Stomach (tissue), 9 donors: ENCODE results near the gene ADM5. TPM values are rescaled to one million over a fixed set of nuclear protein-coding genes. Genes with fewer than 3 reads are reported as not detected.

Experiments used
- DNase-seq, 2 donors: peaks; one replicate each; pipeline versions ENCODE4 v3.0.0 to v3.0.0-alpha.2; 2013 to 2019
- H3K27ac ChIP-seq, 5 donors: fragments of 200-600 bp in 4 of 5; sonication (generic) in 4 of 5; one replicate each; pipeline ENCODE4 v1.5.1; 2013 to 2019; ENCODE audit warnings: mild to moderate bottlenecking in 1 of 5, moderate library complexity in 1 of 5
- H3K27me3 ChIP-seq, 3 donors: fragments of 200-600 bp; sonication (generic); one replicate each; pipeline ENCODE4 v1.5.1; 2017 to 2019; ENCODE audit warnings: mixed run types in 1 of 3
- H3K36me3 ChIP-seq, 4 donors: fragments of 200-600 bp; sonication (generic); 1 replicate in 3 of 4; 2 replicates in 1 of 4; pipeline ENCODE4 v1.5.1; 2016 to 2019
- H3K4me1 ChIP-seq, 4 donors: fragments of 200-600 bp; sonication (generic); one replicate each; pipeline ENCODE4 v1.5.1; 2016 to 2019
- H3K4me3 ChIP-seq, 4 donors: fragments of 200-600 bp; sonication (generic) in 3 of 4; one replicate each; pipeline ENCODE4 v1.5.1; 2016 to 2019; ENCODE audit warnings: mild to moderate bottlenecking in 1 of 4
- H3K9me3 ChIP-seq, 4 donors: fragments of 200-600 bp; sonication (generic); one replicate each; pipeline ENCODE4 v1.5.1; 2016 to 2019
- EP300 ChIP-seq: sonication (generic); formaldehyde crosslinking; IDR thresholded peaks from one replicate; pipeline ENCODE4 v1.6.1; 2017; ENCODE audit warnings: antibody characterized with exemption
- POLR2A ChIP-seq, 4 donors: fragments of 450-650 bp; IDR thresholded peaks; one replicate each; pipeline ENCODE4 v1.6.1; 2016; ENCODE audit warnings: antibody characterized with exemption in 4 of 4, control low read depth in 2 of 4, mild to moderate bottlenecking in 1 of 4, moderate library complexity in 1 of 4
- POLR2AphosphoS5 ChIP-seq, 3 donors: sonication (generic); formaldehyde crosslinking; IDR thresholded peaks; one replicate each; pipeline ENCODE4 v1.6.1; 2016; ENCODE audit warnings: antibody characterized with exemption in 3 of 3
- WGBS, 5 donors: extraction: QIAGEN DNeasy Blood & Tissue Kit in 3 of 5; methylation state at CpG; one replicate each; pipeline versions ENCODE4 v1.1.5 to v1.1.7; 2013 to 2018; 5-methylcytosine and 5-hydroxymethylcytosine counted together
- intact Hi-C: fragments of 100-400 bp; cut with DNase I; formaldehyde crosslinking; loops from one replicate; pipeline ENCODE4 v1.15.1; 2023; ENCODE audit warnings: low total_unique reads
- polyA plus RNA-seq, 3 donors: library from polyadenylated mRNA; stranded (reverse); fragments of 200-250 nt; gene quantifications; one replicate each; pipeline ENCODE4 v1.2.3, GENCODE V29; 2013
- total RNA-seq, 5 donors: library from RNA; depleted of rRNA; stranded (reverse); fragments of >200 nt; gene quantifications; one replicate each; pipeline versions ENCODE4 v1.1.0 to v1.2.3, GENCODE V29; 2014 to 2016
- TF ChIP-seq, protein P1 (sequence below), 7 experiments: fragments of 450-650 bp in 4 of 7; fragments of 200-600 bp in 3 of 7; sonication (generic) in 3 of 7; IDR thresholded peaks; one replicate each; pipeline ENCODE4 v1.5.1; 2016 to 2019; ENCODE audit warnings: antibody characterized with exemption in 7 of 7, control low read depth in 2 of 7, mild to moderate bottlenecking in 1 of 7
- donor health status: healthy with polysubstance abuse.
- donor health status: Bipolar disorder and iron deficiency.
- donor health status: healthy.

ADM5 gene
- total and polyA plus RNA-seq, 8 donors: 0.61 to 2.5 (median 1.1) TPM; not detected in 3

DNA sequence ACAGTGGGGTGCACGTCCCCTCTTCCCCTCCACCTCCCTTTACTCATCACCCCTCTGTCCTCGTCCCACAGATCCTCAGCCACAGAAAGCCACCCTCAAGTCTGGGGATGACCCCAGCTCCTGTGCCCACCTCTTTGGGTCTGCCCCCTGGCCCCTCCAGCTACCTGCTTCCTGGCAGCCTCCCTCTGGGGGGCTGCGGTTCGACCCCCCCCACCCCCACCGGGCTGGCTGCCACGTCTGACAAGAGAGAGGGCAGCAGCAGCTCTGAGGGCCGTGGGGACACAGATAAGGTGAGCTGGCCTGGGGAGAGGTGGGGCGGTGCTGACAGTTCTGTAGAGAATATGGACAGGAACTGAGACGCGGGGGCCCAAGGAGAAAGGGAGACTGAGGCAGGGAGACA lies 34.8 kb upstream of the ADM5 start:
- intact Hi-C loops: no loop called here
- Histone ChIP-seq H3K27me3 (no peaks in the 10 kb centered on the region), H3K4me1 (no peaks in the 10 kb centered on the region), H3K4me3 (no peak overlapping the region), H3K36me3 (peaks cover 91 to 100% (median 100%) of the 10 kb centered on the region in 4 donors), H3K27ac (no peak overlapping the region), H3K9me3 (no peaks in the 10 kb centered on the region)
- DNase-seq: no peak
- 77 to 86% (median 84%) methylated on average over 10 of the region's 10 CpGs for WGBS, 5 donors
- no peak for TF ChIP-seq POLR2AphosphoS5 (IDR thresholded peaks at IDR 0.05)
- TF ChIP-seq, protein P1, sequence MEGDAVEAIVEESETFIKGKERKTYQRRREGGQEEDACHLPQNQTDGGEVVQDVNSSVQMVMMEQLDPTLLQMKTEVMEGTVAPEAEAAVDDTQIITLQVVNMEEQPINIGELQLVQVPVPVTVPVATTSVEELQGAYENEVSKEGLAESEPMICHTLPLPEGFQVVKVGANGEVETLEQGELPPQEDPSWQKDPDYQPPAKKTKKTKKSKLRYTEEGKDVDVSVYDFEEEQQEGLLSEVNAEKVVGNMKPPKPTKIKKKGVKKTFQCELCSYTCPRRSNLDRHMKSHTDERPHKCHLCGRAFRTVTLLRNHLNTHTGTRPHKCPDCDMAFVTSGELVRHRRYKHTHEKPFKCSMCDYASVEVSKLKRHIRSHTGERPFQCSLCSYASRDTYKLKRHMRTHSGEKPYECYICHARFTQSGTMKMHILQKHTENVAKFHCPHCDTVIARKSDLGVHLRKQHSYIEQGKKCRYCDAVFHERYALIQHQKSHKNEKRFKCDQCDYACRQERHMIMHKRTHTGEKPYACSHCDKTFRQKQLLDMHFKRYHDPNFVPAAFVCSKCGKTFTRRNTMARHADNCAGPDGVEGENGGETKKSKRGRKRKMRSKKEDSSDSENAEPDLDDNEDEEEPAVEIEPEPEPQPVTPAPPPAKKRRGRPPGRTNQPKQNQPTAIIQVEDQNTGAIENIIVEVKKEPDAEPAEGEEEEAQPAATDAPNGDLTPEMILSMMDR (IDR thresholded peaks at IDR 0.05): no peak
- TF ChIP-seq POLR2A (IDR thresholded peaks at IDR 0.05): no peak
- no peak for TF ChIP-seq EP300

DNA sequence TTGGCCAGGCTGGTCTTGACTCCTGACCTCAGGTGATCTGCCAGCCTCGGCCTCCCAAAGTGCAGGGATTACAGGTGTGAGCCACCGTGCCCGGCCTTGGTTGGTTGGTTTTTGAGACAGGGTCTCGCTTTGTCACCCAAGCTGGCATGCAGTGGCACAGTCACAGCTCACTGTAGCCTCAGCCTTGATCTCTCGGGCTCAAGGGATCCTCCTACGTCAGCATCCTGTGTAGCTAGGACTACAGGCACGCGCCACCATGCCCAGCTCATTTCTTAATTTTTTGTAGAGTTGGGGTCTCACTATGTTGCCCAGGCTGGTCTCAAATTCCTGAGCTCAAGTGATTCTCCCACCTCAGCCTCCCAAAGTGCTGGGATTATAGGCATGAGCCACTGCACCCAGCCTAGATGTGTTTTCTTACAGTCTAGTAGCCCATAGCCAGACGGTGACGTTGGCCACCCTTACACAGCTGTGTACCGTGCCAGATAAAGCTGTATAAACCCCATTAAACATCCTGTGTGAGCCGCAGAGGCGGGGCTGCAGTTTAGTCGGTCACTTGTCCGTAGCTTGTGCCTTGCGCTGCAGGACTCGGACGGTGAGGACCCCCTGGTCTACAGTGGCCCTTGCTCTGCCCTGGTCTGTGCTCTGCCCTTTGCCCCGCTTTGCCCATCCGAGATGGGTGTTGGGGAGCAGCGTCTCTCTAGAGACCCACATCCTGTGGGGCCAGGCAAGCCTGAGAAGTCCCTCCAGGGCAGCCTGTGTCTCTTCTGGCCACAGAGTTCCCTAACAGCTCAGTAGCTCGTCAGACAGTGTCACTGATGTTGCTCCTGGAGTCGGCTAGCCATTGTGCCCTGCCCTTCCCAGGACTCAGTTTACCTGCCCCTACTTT lies 33.6 kb upstream of the ADM5 start:
- Histone ChIP-seq H3K4me3 (no peak overlapping the region), H3K9me3 (no peaks in the 10 kb centered on the region), H3K4me1 (no peaks in the 10 kb centered on the region), H3K27ac (no peak overlapping the region), H3K27me3 (no peaks in the 10 kb centered on the region), H3K36me3 (peaks cover 90 to 100% (median 100%) of the 10 kb centered on the region in 4 donors)
- no peak for TF ChIP-seq POLR2A (IDR thresholded peaks at IDR 0.05)
- TF ChIP-seq, protein P1 (IDR thresholded peaks at IDR 0.05): no peak
- no peak for TF ChIP-seq POLR2AphosphoS5 (IDR thresholded peaks at IDR 0.05)
- TF ChIP-seq EP300: no peak
- DNase-seq: no peak
- 87 to 90% (median 89%) methylated on average over 22 to 23 of the region's 23 CpGs for WGBS, 5 donors
- intact Hi-C loops: no loop called here

DNA sequence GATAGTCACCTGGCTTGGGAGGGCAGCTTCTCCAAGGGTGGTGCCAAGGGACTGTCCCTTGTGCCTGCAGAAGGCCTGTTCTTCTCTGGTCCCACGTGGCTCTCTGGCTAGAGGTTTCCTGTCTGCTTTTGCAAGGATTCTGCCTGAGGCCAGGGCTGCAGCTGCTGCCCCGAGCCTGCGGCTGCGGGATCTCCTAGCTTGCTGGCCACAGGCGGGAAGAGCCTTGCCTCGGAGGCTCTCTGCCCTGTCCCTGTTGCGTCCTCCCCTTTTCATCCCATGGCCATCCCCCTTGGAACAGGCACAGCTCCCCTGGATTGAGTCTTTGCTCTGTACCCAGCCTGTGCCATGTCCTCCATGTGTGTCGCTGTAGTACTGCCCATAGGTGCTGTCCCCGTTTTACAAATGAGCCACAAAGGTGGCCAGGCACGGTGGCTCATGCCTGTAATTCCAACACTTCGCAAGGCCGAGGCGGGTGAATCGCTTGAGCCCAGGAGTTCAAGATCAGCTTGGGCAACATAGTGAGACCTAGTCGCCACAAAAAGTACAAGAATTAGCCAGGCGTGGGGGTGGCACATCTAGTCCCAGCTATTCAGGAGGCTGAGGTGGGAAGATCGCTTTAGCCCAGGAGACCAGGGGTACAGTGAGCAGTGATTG lies 32.8 kb upstream of the ADM5 start:
- Histone ChIP-seq H3K36me3 (peaks cover 91 to 100% (median 100%) of the 10 kb centered on the region in 4 donors), H3K4me1 (no peaks in the 10 kb centered on the region), H3K27me3 (no peaks in the 10 kb centered on the region), H3K4me3 (no peak overlapping the region), H3K27ac (no peak overlapping the region), H3K9me3 (no peaks in the 10 kb centered on the region)
- intact Hi-C loops: no loop called here
- no peak for TF ChIP-seq POLR2A (IDR thresholded peaks at IDR 0.05)
- no peak for TF ChIP-seq EP300
- no peak for TF ChIP-seq POLR2AphosphoS5 (IDR thresholded peaks at IDR 0.05)
- TF ChIP-seq, protein P1 (IDR thresholded peaks at IDR 0.05): no peak
- no peak for DNase-seq
- 88 to 91% (median 89%) methylated on average over 17 of the region's 17 CpGs for WGBS, 5 donors

DNA sequence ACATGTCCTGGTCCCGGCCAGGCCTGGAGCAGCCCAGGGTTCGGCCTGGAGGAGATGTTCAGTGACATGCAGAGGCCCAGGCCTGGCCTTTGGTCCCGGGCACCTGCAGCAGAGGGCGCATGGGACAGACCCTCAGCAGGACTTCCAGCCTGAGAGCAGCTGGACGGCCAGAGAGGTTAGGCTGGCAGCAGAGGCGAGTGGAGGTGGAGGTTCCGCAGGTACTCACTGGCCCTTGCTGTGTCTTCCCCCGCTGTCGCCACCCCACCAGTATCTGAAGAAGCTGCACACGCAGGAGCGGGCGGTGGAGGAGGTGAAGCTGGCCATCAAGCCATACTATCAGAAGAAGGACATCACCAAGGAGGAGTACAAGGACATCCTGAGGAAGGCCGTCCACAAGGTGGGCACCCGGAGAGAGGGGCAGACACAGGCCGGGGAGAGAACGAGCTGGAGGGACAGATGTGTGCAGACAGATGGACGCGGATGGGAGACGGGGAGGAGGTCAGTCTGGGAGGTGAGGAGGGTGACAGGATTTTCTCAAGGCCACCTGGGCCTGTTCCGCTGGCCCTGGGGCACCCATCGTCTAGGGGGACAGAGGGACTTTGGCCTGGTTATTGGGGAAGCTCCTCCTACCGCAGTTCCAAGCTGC lies 31.8 kb upstream of the ADM5 start:
- H3K4me3 ChIP-seq: no peak overlapping the region
- DNase-seq: no peak
- 88 to 93% (median 90%) methylated on average over 18 to 22 of the region's 22 CpGs for WGBS, 5 donors
- H3K4me1 ChIP-seq: no peaks in the 10 kb centered on the region
- peaks cover 96 to 100% (median 100%) of the 10 kb centered on the region in 4 donors for H3K36me3 ChIP-seq
- intact Hi-C loops: no loop called here
- no peaks in the 10 kb centered on the region for H3K27me3 ChIP-seq
- no peak for TF ChIP-seq POLR2AphosphoS5 (IDR thresholded peaks at IDR 0.05)
- TF ChIP-seq POLR2A (IDR thresholded peaks at IDR 0.05): no peak
- TF ChIP-seq, protein P1 (IDR thresholded peaks at IDR 0.05): no peak
- TF ChIP-seq EP300: no peak
- no peaks in the 10 kb centered on the region for H3K9me3 ChIP-seq
- H3K27ac ChIP-seq: no peak overlapping the region
